Activated CD4-positive, alpha-beta T cell treated with anti-CD3 and anti-CD28 coated beads, Interleukin-2, amount 10 ng/mL, durations not matched to agents 24 days and 14 days (primary cell): ENCODE data around the gene TAF3. TPM values are rescaled to one million over a fixed set of nuclear protein-coding genes. Genes with fewer than 3 reads are reported as not detected.
"Not testable (repeated sequence)": the region's sequence is repeated elsewhere in the genome, so short reads cannot be mapped to it uniquely, and the experiment has no call there.

Experiments
- DNase-seq: peaks from one replicate; pipeline ENCODE4 v3.0.0; 2022
- H3K27ac Mint-ChIP-seq: one replicate; pipeline ENCODE4 v1.8.0; 2022; ENCODE audit warnings: mild to moderate bottlenecking, mixed read lengths
- H3K27me3 Mint-ChIP-seq: one replicate; pipeline ENCODE4 v1.8.0; 2022; ENCODE audit warnings: mixed read lengths
- H3K36me3 Mint-ChIP-seq: one replicate; pipeline ENCODE4 v1.8.0; 2022; ENCODE audit warnings: low read depth, mild to moderate bottlenecking, mixed read lengths
- H3K4me1 Mint-ChIP-seq: one replicate; pipeline ENCODE4 v1.8.0; 2021; ENCODE audit warnings: mixed read lengths
- H3K4me3 Mint-ChIP-seq: one replicate; pipeline ENCODE4 v1.8.0; 2022; ENCODE audit warnings: mild to moderate bottlenecking, moderate library complexity, mixed read lengths
- H3K9me3 Mint-ChIP-seq: one replicate; pipeline ENCODE4 v1.8.0; 2021; ENCODE audit warnings: mixed read lengths
- intact Hi-C: fragments of 100-400 bp; cut with micrococcal nuclease; formaldehyde crosslinking; loops from one replicate; pipeline ENCODE4 v1.15.1; 2023
- total RNA-seq: library from RNA; stranded (reverse); gene quantifications from 2 replicates; pipeline ENCODE4 v1.2.3, GENCODE V29; 2022

Gene TAF3
- total RNA-seq, 1 donor from 2014 or later: 15.1 TPM

GRCh38 chr10:8006274-8006999 lies 188.1 kb downstream of the TAF3 start:
- intact Hi-C loops: no loop called here
- Mint-ChIP-seq H3K9me3 (peaks cover 5% of the 10 kb centered on the region), H3K27ac (no peak overlapping the region), H3K4me1 (no peaks in the 10 kb centered on the region), H3K27me3 (no peaks in the 10 kb centered on the region), H3K36me3 (peaks cover 17% of the 10 kb centered on the region), H3K4me3 (no peak overlapping the region)
- peak; percentile 31 for DNase-seq

DNA sequence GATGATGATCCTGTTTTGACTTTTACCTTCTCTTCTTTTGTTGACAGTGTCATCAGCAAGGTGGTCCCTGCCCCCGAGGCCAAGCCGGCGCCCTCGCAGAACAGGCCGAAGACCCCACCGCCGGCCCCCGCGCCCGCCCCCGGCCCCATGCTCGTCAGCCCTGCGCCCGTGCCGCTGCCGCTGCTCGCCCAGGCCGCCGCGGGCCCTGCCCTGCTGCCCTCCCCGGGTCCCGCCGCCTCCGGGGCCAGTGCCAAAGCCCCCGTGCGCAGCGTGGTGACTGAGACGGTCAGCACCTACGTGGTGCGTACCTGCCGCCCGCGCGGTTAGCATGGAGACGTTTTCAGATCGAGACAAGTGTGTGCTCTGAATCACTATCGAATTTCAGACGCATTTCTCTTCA lies 190.7 kb downstream of the TAF3 start:
- Mint-ChIP-seq H3K27ac (no peak overlapping the region), H3K4me3 (no peak overlapping the region), H3K36me3 (peaks cover 19% of the 10 kb centered on the region), H3K9me3 (peaks cover 5% of the 10 kb centered on the region), H3K27me3 (no peaks in the 10 kb centered on the region), H3K4me1 (no peaks in the 10 kb centered on the region)
- intact Hi-C loops: no loop called here
- DNase-seq: no peak

- Mint-ChIP-seq H3K4me3 (no peak overlapping the region), H3K27ac (no peak overlapping the region), H3K4me1 (no peaks in the 10 kb centered on the region), H3K9me3 (no peaks in the 10 kb centered on the region), H3K36me3 (peaks cover 18% of the 10 kb centered on the region), H3K27me3 (no peaks in the 10 kb centered on the region)
- intact Hi-C loops: no loop called here
- peak; percentile 15 for DNase-seq
These were observed 194.7 kb downstream of the TAF3 start for GRCh38 chr10:8013006-8013405.

DNA sequence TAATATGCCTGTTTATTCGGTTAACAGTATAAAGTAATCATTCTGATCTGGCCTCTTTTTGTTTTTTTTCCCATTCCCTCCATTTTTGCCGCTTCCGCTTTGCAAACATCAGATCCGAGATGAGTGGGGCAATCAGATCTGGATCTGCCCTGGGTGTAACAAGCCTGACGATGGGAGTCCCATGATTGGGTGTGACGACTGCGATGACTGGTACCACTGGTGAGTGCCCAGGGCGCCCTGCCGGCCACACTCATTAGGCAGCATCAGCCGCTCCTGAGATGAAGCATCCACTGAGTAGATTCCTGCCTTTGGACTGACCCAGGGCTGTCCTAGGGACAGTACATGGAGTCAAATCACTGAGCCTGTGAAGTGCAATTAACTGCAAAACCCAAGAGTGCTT lies 195.3 kb downstream of the TAF3 start:
- no peak overlapping the region for H3K27ac Mint-ChIP-seq
- H3K27me3 Mint-ChIP-seq: no peaks in the 10 kb centered on the region
- intact Hi-C loops: no loop called here
- DNase-seq: peak; percentile 51
- no peaks in the 10 kb centered on the region for H3K4me1 Mint-ChIP-seq
- H3K9me3 Mint-ChIP-seq: no peaks in the 10 kb centered on the region
- peaks cover 18% of the 10 kb centered on the region for H3K36me3 Mint-ChIP-seq
- no peak overlapping the region for H3K4me3 Mint-ChIP-seq

- H3K9me3 Mint-ChIP-seq: no peaks in the 10 kb centered on the region
- H3K4me3 Mint-ChIP-seq: no peak overlapping the region
- no peaks in the 10 kb centered on the region for H3K27me3 Mint-ChIP-seq
- peaks cover 14% of the 10 kb centered on the region for H3K36me3 Mint-ChIP-seq
- peak; percentile 35 for DNase-seq
- intact Hi-C loops: no loop called here
- no peak overlapping the region for H3K27ac Mint-ChIP-seq
- H3K4me1 Mint-ChIP-seq: no peaks in the 10 kb centered on the region
These were observed 196.3 kb downstream of the TAF3 start for GRCh38 chr10:8014649-8015048.

GRCh38 chr10:8017277-8017676 lies 199.0 kb downstream of the TAF3 start:
- DNase-seq: peak; percentile 27
- intact Hi-C loops: no loop called here
- Mint-ChIP-seq H3K36me3 (peaks cover 9% of the 10 kb centered on the region), H3K27me3 (peaks cover 3% of the 10 kb centered on the region), H3K4me1 (no peaks in the 10 kb centered on the region), H3K9me3 (no peaks in the 10 kb centered on the region), H3K27ac (no peak overlapping the region), H3K4me3 (no peak overlapping the region)

- DNase-seq: no peak
- Mint-ChIP-seq H3K27ac (no peak overlapping the region), H3K36me3 (no peaks in the 10 kb centered on the region), H3K9me3 (no peaks in the 10 kb centered on the region), H3K27me3 (peaks cover 18% of the 10 kb centered on the region), H3K4me1 (peaks cover 5% of the 10 kb centered on the region), H3K4me3 (no peak overlapping the region)
- intact Hi-C loops: no loop called here
These were observed 205.0 kb downstream of the TAF3 start for GRCh38 chr10:8023321-8023720.

DNA sequence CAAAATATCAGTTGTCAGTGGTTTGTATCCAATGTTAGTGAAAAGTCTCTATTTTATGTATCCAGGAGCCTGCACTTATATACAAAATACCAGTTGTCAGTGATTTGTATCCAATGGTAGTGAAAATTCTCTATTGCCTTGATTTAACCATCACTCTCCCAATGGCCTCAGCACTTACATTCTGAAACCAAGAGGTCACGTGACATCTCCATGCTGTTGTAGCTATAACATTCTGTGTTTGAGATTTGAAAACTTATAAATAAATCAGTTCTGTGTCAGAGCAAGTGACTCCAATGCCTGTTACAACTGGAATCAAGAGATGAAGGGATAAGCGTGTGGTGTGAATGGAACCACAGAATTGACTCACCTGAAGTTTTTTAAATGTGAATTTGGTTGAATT lies 205.5 kb downstream of the TAF3 start:
- no peaks in the 10 kb centered on the region for H3K36me3 Mint-ChIP-seq
- H3K9me3 Mint-ChIP-seq: no peaks in the 10 kb centered on the region
- intact Hi-C loops: no loop called here
- H3K4me1 Mint-ChIP-seq: peaks cover 5% of the 10 kb centered on the region
- peaks cover 18% of the 10 kb centered on the region for H3K27me3 Mint-ChIP-seq
- no peak for DNase-seq
- H3K27ac Mint-ChIP-seq: no peak overlapping the region
- H3K4me3 Mint-ChIP-seq: no peak overlapping the region

GRCh38 chr10:8026349-8027259 lies 208.3 kb downstream of the TAF3 start:
- H3K27ac Mint-ChIP-seq: no peak overlapping the region
- H3K4me3 Mint-ChIP-seq: peak overlapping the region; percentile 74
- peak; percentile 59 for DNase-seq
- H3K36me3 Mint-ChIP-seq: no peaks in the 10 kb centered on the region
- peaks cover 5% of the 10 kb centered on the region for H3K4me1 Mint-ChIP-seq
- H3K9me3 Mint-ChIP-seq: no peaks in the 10 kb centered on the region
- peaks cover 27% of the 10 kb centered on the region for H3K27me3 Mint-ChIP-seq
- intact Hi-C loops: no loop called here

GRCh38 chr10:8031211-8031610 lies 212.9 kb downstream of the TAF3 start:
- intact Hi-C loops, DNase-seq, H3K4me3 Mint-ChIP-seq, H3K36me3 Mint-ChIP-seq, H3K27ac Mint-ChIP-seq, H3K4me1 Mint-ChIP-seq, H3K9me3 Mint-ChIP-seq: not testable (repeated sequence)
- H3K27me3 Mint-ChIP-seq: peaks cover 47% of the 10 kb centered on the region

DNA sequence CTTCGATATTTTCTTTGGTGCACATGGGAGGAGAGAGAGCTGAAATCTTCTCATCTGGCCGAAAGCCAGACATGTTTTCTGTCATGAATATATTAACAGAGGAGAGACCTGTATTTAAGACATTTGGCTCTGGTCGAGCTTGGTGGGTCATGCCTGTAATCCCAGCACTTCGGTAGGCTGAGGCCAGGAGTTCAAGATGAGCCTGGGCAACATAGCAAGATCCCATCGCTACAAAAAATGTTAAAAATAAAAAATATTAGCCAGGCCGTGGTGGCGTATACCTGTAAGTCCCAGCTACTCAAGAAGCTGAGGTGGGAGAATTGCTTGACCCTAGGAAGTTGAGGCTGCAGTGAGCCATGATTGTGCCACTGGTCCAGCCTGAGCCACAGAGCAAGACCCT lies 214.3 kb downstream of the TAF3 start:
- peaks cover 49% of the 10 kb centered on the region for H3K27me3 Mint-ChIP-seq
- DNase-seq: no peak
- intact Hi-C loops: no loop called here
- peaks cover 5% of the 10 kb centered on the region for H3K36me3 Mint-ChIP-seq
- peaks cover 6% of the 10 kb centered on the region for H3K4me1 Mint-ChIP-seq
- peaks cover 4% of the 10 kb centered on the region for H3K9me3 Mint-ChIP-seq
- H3K4me3 Mint-ChIP-seq: no peak overlapping the region
- H3K27ac Mint-ChIP-seq: no peak overlapping the region

DNA sequence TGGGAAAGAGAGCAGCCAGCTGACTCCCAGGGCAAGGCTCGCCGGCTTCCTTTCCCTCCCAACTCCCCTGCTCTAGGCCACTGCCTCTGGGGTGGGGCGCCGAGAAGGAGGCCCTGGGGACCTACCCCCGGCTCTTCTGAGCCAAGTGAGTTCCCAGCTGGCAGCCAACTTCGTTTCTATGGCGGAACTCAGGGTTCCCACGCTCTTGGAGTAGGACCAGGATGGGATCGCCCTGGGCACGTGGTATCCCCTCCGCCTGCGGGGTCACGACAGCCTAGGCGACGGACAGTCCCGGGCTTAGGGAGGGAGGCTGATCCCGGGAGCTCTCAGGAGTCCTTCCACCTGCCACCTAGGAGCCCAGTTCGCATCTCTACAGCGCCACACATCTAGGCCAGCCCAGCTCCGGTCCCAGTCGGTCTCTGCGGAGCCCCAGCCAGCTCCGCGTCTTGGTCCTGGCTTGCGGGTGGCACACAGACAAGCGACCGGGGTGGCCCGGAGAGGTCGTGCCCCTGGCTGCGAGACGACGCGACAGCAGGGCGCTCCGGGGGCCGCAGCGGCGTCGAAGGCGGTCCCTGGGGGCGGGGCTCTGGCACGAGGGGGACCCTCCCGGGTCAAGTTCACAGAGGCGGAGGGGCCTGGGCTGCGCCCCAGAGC lies 215.6 kb downstream of the TAF3 start:
- peak; percentile 60 for DNase-seq
- Mint-ChIP-seq H3K36me3 (peaks cover 12% of the 10 kb centered on the region), H3K4me3 (no peak overlapping the region), H3K27ac (no peak overlapping the region), H3K9me3 (peaks cover 10% of the 10 kb centered on the region), H3K4me1 (peaks cover 13% of the 10 kb centered on the region), H3K27me3 (peaks cover 62% of the 10 kb centered on the region)
- intact Hi-C loops: no loop called here

- peaks cover 68% of the 10 kb centered on the region for H3K27me3 Mint-ChIP-seq
- DNase-seq: peak; percentile 64
- H3K4me3 Mint-ChIP-seq: no peak overlapping the region
- peaks cover 13% of the 10 kb centered on the region for H3K36me3 Mint-ChIP-seq
- intact Hi-C loops: loop anchor here (1.0 to 5.0 kb wide), 2 partner anchors 11 to 1173 kb away; no protein-coding TSS in a partner anchor
- H3K27ac Mint-ChIP-seq: no peak overlapping the region
- H3K4me1 Mint-ChIP-seq: peaks cover 13% of the 10 kb centered on the region
- H3K9me3 Mint-ChIP-seq: peaks cover 13% of the 10 kb centered on the region
These were observed 216.2 kb downstream of the TAF3 start for GRCh38 chr10:8034466-8035005.
